Testis (tissue), 2 donors: Measurements from ENCODE around the gene PRAF2.

Experiments used
- POLR2A ChIP-seq: fragments of 450-650 bp; IDR thresholded peaks from one replicate; pipeline ENCODE4 v1.6.1; 2017; ENCODE audit warnings: antibody characterized with exemption, mild to moderate bottlenecking, moderate library complexity
- TF ChIP-seq, protein P1 (sequence below), 3 experiments: fragments of 450-650 bp in 2 of 3; fragments of 200-600 bp in 1 of 3; sonication (generic) in 1 of 3; IDR thresholded peaks; one replicate each; pipeline ENCODE4 v1.5.1; 2016 to 2019; ENCODE audit warnings: antibody characterized with exemption in 3 of 3, mild to moderate bottlenecking in 2 of 3, moderate library complexity in 1 of 3

DNA sequence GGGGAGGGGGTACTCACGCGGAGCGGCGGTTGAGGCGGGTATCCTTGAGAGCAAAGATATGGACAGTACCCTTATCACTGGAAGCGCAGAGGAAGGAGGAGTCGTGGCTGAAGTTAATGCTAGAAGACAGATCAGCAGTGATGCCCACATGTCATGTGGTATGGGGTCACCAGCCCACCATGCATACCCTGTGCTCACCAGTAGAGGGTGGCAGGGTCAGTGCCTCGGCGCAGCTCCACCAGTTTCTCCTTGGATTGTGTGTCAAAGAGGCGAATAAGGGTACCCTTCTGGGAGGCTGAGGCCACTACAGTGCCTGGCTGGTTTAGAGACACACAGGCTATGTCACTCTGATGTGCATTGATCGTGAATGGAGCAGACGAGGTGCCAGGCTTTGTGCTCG lies 1.5 kb upstream of the PRAF2 start:
- TF ChIP-seq POLR2A, result no peak
- TF ChIP-seq, protein P1, sequence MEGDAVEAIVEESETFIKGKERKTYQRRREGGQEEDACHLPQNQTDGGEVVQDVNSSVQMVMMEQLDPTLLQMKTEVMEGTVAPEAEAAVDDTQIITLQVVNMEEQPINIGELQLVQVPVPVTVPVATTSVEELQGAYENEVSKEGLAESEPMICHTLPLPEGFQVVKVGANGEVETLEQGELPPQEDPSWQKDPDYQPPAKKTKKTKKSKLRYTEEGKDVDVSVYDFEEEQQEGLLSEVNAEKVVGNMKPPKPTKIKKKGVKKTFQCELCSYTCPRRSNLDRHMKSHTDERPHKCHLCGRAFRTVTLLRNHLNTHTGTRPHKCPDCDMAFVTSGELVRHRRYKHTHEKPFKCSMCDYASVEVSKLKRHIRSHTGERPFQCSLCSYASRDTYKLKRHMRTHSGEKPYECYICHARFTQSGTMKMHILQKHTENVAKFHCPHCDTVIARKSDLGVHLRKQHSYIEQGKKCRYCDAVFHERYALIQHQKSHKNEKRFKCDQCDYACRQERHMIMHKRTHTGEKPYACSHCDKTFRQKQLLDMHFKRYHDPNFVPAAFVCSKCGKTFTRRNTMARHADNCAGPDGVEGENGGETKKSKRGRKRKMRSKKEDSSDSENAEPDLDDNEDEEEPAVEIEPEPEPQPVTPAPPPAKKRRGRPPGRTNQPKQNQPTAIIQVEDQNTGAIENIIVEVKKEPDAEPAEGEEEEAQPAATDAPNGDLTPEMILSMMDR (IDR thresholded peaks at IDR 0.05), result no peak
